K562 (cell line): ENCODE measurements around the gene DNAJC11. TPM values are rescaled to one million over a fixed set of nuclear protein-coding genes. Genes with fewer than 3 reads are reported as not detected.
A peak's percentile ranks its signal among the peaks of the same experiment; 100 is the strongest.

Experiments used
- CBX8 ChIP-seq: fragments of 200-600 bp; sonication (generic); IDR thresholded peaks from 2 replicates; pipeline ENCODE4 v1.6.1; 2012; ENCODE audit warnings: borderline replicate concordance, mixed run types, low read depth, mild to moderate bottlenecking, moderate library complexity, mixed read lengths, low read length, control low read depth, inconsistent platforms; ENCODE audit not compliant: poor library complexity, severe bottlenecking; ENCODE audit errors: extremely low read depth
- POU5F1 ChIP-seq: fragments of 150-350 bp; IDR thresholded peaks from 2 replicates; pipeline ENCODE4 v1.6.1; 2014; ENCODE audit warnings: borderline replicate concordance, low read length, low read depth, mild to moderate bottlenecking; ENCODE audit not compliant: partially characterized antibody
- RBM17 ChIP-seq: fragments of 200-400 bp; formaldehyde crosslinking; IDR thresholded peaks from 2 replicates; pipeline ENCODE4 v1.6.1; 2017; ENCODE audit warnings: low read depth, mild to moderate bottlenecking, low read length, borderline replicate concordance
- SP1 ChIP-seq: sonication (generic); formaldehyde crosslinking; IDR thresholded peaks from 2 replicates; pipeline ENCODE4 v1.8.1; 2022; ENCODE audit warnings: mild to moderate bottlenecking, missing genetic modification reagents
- STAG1 ChIP-seq: sonication (generic); formaldehyde crosslinking; IDR thresholded peaks from 2 replicates; pipeline ENCODE4 v1.5.0; 2020; ENCODE audit warnings: missing genetic modification reagents, borderline replicate concordance
- SUPT5H ChIP-seq: fragments of 450-650 bp; IDR thresholded peaks from 2 replicates; pipeline ENCODE4 v1.6.1; 2016
- ZBTB17 ChIP-seq: fragments of 450-650 bp; formaldehyde crosslinking; IDR thresholded peaks from 2 replicates; pipeline ENCODE4 v1.4.0; 2020; ENCODE audit warnings: mild to moderate bottlenecking
- ZBTB40 ChIP-seq, 2 experiments: fragments of 450-650 bp in 1 of 2; sonication (generic) in 1 of 2; formaldehyde crosslinking in 1 of 2; IDR thresholded peaks; 2 replicates each; pipeline versions ENCODE4 v1.7.1 to v1.9.0; 2016 to 2022; ENCODE audit warnings: inconsistent platforms in 1 of 2, mild to moderate bottlenecking in 1 of 2, missing genetic modification reagents in 1 of 2
- ZNF395 ChIP-seq: fragments of 200-800 bp; sonication (Bioruptor generic); IDR thresholded peaks from 2 replicates; pipeline ENCODE4 v1.6.1; 2017; ENCODE audit warnings: missing genetic modification characterization, missing compliant biosample characterization
- ZNF57 ChIP-seq: fragments of 450-650 bp; formaldehyde crosslinking; IDR thresholded peaks from 2 replicates; pipeline ENCODE4 v1.4.0; 2020; ENCODE audit warnings: mild to moderate bottlenecking, moderate library complexity
- polyA plus RNA-seq, 8 experiments: library from polyadenylated mRNA; depleted of rRNA in 4 of 8; stranded (reverse) in 5 of 8; unstranded in 3 of 8; fragments of >200 nt; fragmentation: Nextera tagmentation in 2 of 8; fragmentation: Illumina TruSeq in 1 of 8; extraction: Ambion mirVana in 2 of 8; extraction: Trizol in 1 of 8; gene quantifications; 2 replicates each; pipeline versions ENCODE4 v1.2.1 to v1.2.3, GENCODE V29; 2011 to 2014; ENCODE audit warnings: inconsistent platforms in 1 of 8, missing spikeins in 1 of 8
- total RNA-seq, 7 experiments: library from RNA; depleted of rRNA in 6 of 7; stranded (reverse); fragments of >200 nt in 6 of 7; fragmentation: Illumina TruSeq in 2 of 7; extraction: Trizol in 2 of 7; gene quantifications; 2 replicates each; pipeline versions ENCODE4 v1.2.1 to v1.2.3, GENCODE V29; 2011 to 2021; ENCODE audit warnings: low replicate concordance in 1 of 7

The DNAJC11 gene
- total and polyA plus RNA-seq, 9 of the 15 experiments (the other 6 are each of a cell fraction or from before 2014, with no cell fraction given): 14.1 to 123 (median 76.6) TPM

- TF ChIP-seq POU5F1: peak; percentile 55
- no peak; the same call in 1 of the 2 replicates for TF ChIP-seq SP1 (CRISPR knock-in tag)
- TF ChIP-seq STAG1 (CRISPR knock-in tag): peak; percentile 47; the same call in 1 of the 2 replicates
- no peak for TF ChIP-seq CBX8
- TF ChIP-seq ZBTB40 (IDR thresholded peaks at IDR 0.05): no peak
- no peak for TF ChIP-seq ZBTB40 (CRISPR knock-in tag; IDR thresholded peaks at IDR 0.05)
- peak; percentile 99 for TF ChIP-seq ZNF395 (CRISPR knock-in tag)
- TF ChIP-seq ZNF57 (CRISPR knock-in tag): peak; percentile 80; the same call in 1 of the 2 replicates
- TF ChIP-seq ZBTB17 (CRISPR knock-in tag): peak; percentile 79; the same call in 1 of the 2 replicates
- TF ChIP-seq RBM17: no peak
- TF ChIP-seq SUPT5H: peak; percentile 10; the same call in 1 of the 2 replicates
Measured at GRCh38 chr1:6603915-6604558, 97.6 kb downstream of the DNAJC11 start (continued).
